Osteoblast (primary cell): ENCODE measurements around the gene ADCY3. TPM values are rescaled to one million over a fixed set of nuclear protein-coding genes. Genes with fewer than 3 reads are reported as not detected.

Source experiments
- DNase-seq: peaks from one replicate; pipeline ENCODE4 v3.0.0; 2011; ENCODE audit warnings: low spot score, mixed read lengths; ENCODE audit not compliant: insufficient read length; ENCODE audit errors: missing footprints
- H2AFZ ChIP-seq: 2 replicates; pipeline ENCODE4 v1.6.0; 2011; ENCODE audit warnings: mild to moderate bottlenecking, low read length
- H3K27ac ChIP-seq: 2 replicates; pipeline ENCODE4 v1.5.1; 2011; ENCODE audit warnings: mild to moderate bottlenecking, low read depth, low read length, moderate library complexity
- H3K27me3 ChIP-seq: 2 replicates; pipeline ENCODE4 v1.6.0; 2012; ENCODE audit warnings: mild to moderate bottlenecking, control low read depth, inconsistent platforms, low read length, moderate library complexity; ENCODE audit not compliant: insufficient read depth
- H3K36me3 ChIP-seq: 2 replicates; pipeline ENCODE4 v1.5.1; 2011; ENCODE audit warnings: mild to moderate bottlenecking, low read length, control low read depth, moderate library complexity; ENCODE audit not compliant: insufficient read depth
- H3K4me1 ChIP-seq: 2 replicates; pipeline ENCODE4 v1.5.1; 2011; ENCODE audit warnings: mild to moderate bottlenecking, low read length, control low read depth, moderate library complexity; ENCODE audit not compliant: insufficient read depth
- H3K4me2 ChIP-seq: 2 replicates; pipeline ENCODE4 v1.6.0; 2011; ENCODE audit warnings: mild to moderate bottlenecking, low read length; ENCODE audit not compliant: insufficient read depth
- H3K4me3 ChIP-seq: fragments of 200-600 bp; sonication (generic); 3 replicates; pipeline ENCODE4 v1.5.1; 2012; ENCODE audit warnings: mild to moderate bottlenecking, low read length, inconsistent platforms; ENCODE audit not compliant: insufficient read depth
- H3K79me2 ChIP-seq: 2 replicates; pipeline ENCODE4 v1.6.0; 2012; ENCODE audit warnings: mild to moderate bottlenecking, low read length, control low read depth, inconsistent platforms; ENCODE audit not compliant: insufficient read depth
- H3K9me3 ChIP-seq: 2 replicates; pipeline ENCODE4 v1.5.1; 2011; ENCODE audit warnings: low read depth, low read length, control low read depth
- H4K20me1 ChIP-seq: 2 replicates; pipeline ENCODE4 v1.6.0; 2012; ENCODE audit warnings: mild to moderate bottlenecking, low read length, control low read depth; ENCODE audit not compliant: insufficient read depth
- total RNA-seq: library from RNA; depleted of rRNA; stranded (reverse); fragments of >200 nt; gene quantifications from 2 replicates; pipeline ENCODE4 v1.2.3, GENCODE V29; 2012
- TF ChIP-seq, protein P1 (sequence below): IDR thresholded peaks from 2 replicates; pipeline ENCODE4 v1.5.1; 2011; ENCODE audit warnings: mild to moderate bottlenecking, low read depth, low read length, moderate library complexity; ENCODE audit errors: extremely low read depth

Gene ADCY3
- total RNA-seq = 47.4 and 52.2 TPM in 2 replicates

DNA sequence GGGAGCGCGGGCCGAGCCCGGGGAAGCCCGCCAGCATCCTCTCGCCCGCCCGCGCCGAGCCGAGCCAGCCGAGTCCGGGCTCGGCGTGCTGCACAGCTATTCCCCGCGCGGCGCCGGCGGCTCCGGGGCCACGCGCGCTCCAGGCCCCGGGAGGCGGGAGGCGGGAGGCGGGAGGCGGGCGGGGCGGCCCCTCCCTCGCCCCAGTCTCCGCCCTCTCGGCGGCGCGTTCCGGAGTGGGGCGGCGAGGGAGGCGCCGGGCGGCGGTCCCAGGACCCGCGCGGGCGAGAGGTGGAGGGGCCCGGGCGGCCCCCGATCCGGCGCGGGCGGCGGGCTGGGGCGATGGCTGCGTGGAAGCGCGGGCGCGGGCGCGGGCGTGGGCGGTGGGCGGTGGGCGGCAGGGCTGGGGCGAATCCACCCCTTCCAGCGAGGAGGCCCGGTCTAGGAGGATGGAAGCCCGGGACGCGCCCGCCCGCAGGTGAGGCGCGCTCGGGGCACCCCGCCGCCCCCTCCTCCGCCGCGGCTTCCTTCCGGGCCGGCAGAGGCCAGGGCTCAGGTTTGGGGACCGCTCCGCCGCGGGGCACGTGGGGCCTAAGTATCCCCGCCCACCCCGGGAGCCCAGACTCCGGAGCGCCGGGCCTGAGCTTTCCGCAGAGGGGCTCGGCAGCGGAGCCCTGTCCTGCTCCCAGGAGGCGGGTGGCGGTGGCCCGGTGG is at the start of gene ADCY3:
Gene ADCY3 (minus strand): TSS at position 140 of the 711 bp plus-strand sequence. CDS start 1,250 bp downstream, outside the sequence.
- Histone ChIP-seq H3K79me2 (peaks cover 8% of the 10 kb centered on the region), H3K27ac (peak within 1 kb of the TSS; percentile 33), H2AFZ (peak within 1 kb of the TSS; percentile 80), H3K4me2 (peak within 1 kb of the TSS; percentile 84), H3K9me3 (no peaks in the 10 kb centered on the region), H4K20me1 (peaks cover 16% of the 10 kb centered on the region), H3K27me3 (no peaks in the 10 kb centered on the region), H3K36me3 (no peaks in the 10 kb centered on the region), H3K4me1 (peaks cover 23% of the 10 kb centered on the region), H3K4me3 (peak within 1 kb of the TSS; percentile 75)
- TF ChIP-seq, protein P1, sequence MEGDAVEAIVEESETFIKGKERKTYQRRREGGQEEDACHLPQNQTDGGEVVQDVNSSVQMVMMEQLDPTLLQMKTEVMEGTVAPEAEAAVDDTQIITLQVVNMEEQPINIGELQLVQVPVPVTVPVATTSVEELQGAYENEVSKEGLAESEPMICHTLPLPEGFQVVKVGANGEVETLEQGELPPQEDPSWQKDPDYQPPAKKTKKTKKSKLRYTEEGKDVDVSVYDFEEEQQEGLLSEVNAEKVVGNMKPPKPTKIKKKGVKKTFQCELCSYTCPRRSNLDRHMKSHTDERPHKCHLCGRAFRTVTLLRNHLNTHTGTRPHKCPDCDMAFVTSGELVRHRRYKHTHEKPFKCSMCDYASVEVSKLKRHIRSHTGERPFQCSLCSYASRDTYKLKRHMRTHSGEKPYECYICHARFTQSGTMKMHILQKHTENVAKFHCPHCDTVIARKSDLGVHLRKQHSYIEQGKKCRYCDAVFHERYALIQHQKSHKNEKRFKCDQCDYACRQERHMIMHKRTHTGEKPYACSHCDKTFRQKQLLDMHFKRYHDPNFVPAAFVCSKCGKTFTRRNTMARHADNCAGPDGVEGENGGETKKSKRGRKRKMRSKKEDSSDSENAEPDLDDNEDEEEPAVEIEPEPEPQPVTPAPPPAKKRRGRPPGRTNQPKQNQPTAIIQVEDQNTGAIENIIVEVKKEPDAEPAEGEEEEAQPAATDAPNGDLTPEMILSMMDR = no peak
- DNase-seq = peak; percentile 99

- DNase-seq = no peak
Measured at GRCh38 chr2:24969784-24970183, 49.7 kb upstream of the ADCY3 start.

DNA sequence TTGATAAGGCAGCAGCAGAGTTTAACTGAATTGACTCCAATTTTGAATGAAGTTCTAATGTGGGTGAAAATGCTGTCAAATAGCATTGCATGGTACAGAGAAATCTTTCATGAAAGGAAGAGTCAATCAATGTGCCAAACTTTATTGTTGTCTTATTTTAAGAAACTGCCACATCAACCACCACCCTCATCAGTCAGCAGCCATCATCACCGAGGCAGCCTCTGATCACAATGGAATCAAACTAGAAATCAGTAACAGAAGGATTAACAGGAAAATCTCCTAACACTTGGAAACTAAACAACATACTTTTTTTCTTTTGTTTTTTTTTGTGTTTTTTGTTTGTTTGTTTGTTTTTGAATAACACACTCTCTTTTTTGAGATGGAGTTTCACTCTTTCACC is 41.9 kb upstream of the ADCY3 start:
- TF ChIP-seq, protein P1 = no peak
- no peaks in the 10 kb centered on the region for H3K9me3 ChIP-seq
- no peaks in the 10 kb centered on the region for H3K27me3 ChIP-seq
- no peaks in the 10 kb centered on the region for H3K4me1 ChIP-seq
- peaks cover 30% of the 10 kb centered on the region for H3K36me3 ChIP-seq
- H3K27ac ChIP-seq = no peak overlapping the region
- DNase-seq = no peak
- no peak overlapping the region for H3K4me3 ChIP-seq
- no peak overlapping the region for H2AFZ ChIP-seq
- no peaks in the 10 kb centered on the region for H4K20me1 ChIP-seq
- no peak overlapping the region for H3K4me2 ChIP-seq
- no peaks in the 10 kb centered on the region for H3K79me2 ChIP-seq

More at GRCh38 chr2:24969784-24970183, 49.7 kb upstream of the ADCY3 start:
- Histone ChIP-seq H3K27ac (no peak overlapping the region), H3K9me3 (no peaks in the 10 kb centered on the region), H4K20me1 (no peaks in the 10 kb centered on the region), H3K36me3 (peaks cover 9% of the 10 kb centered on the region), H3K4me2 (no peak overlapping the region), H3K4me1 (peaks cover 5% of the 10 kb centered on the region), H3K79me2 (peaks cover 33% of the 10 kb centered on the region), H3K4me3 (no peak overlapping the region), H2AFZ (no peak overlapping the region), H3K27me3 (no peaks in the 10 kb centered on the region)
- TF ChIP-seq, protein P1 = no peak

DNA sequence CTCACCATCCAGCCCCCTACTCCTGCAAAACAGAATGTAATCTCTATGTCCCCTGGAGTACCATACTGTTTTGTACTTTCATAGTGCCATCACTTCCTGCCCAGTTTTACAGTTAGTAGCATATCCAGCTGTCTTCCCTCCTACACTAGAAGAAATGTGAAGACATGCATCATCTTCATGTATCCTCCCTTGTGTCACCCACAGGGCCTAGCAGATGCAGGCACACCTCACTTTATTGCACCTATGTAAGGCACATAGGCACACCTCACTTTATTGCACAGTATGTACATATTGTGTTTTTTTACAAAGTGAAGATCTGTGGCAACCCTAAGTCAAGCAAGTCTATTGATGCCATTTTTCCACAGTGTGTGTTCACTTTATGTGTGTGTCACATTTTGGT is 39.7 kb upstream of the ADCY3 start:
- Histone ChIP-seq H3K4me2 (no peak overlapping the region), H3K27ac (no peak overlapping the region), H3K27me3 (no peaks in the 10 kb centered on the region), H3K9me3 (no peaks in the 10 kb centered on the region), H3K36me3 (peaks cover 41% of the 10 kb centered on the region), H3K79me2 (no peaks in the 10 kb centered on the region), H4K20me1 (no peaks in the 10 kb centered on the region), H3K4me1 (no peaks in the 10 kb centered on the region), H2AFZ (no peak overlapping the region), H3K4me3 (no peak overlapping the region)
- TF ChIP-seq, protein P1 = no peak
- DNase-seq = no peak
